NCI-H2227 treated with DMSO at 0.1 percent for 48 hours (cell line): ENCODE measurements around the gene CEP170B.
"Not testable (repeated sequence)": the region's sequence is repeated elsewhere in the genome, so short reads cannot be mapped to it uniquely, and the experiment has no call there.

Experiments
- DNase-seq: peaks from one replicate; lab custom pipeline; 2025; lab: John Stamatoyannopoulos, UW

Gene CEP170B

DNA sequence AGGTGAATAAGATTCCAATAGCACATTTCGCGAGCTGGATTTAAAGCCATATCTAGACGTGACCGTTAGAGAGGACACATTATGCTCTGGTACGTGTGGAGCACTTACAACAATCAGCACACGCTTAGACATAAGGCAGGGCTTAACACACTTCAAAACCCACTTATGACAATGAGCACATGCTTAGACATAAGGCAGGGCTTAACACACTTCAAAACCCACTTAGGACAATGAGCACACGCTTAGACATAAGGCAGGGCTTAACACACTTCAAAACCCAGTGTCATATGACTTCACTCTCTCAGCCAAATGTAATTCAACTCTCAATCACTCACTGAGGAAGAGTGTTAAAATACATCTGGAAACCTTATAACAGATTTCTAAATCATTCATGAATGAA is 48.4 kb downstream of the CEP170B start:
- DNase-seq, result no peak

DNA sequence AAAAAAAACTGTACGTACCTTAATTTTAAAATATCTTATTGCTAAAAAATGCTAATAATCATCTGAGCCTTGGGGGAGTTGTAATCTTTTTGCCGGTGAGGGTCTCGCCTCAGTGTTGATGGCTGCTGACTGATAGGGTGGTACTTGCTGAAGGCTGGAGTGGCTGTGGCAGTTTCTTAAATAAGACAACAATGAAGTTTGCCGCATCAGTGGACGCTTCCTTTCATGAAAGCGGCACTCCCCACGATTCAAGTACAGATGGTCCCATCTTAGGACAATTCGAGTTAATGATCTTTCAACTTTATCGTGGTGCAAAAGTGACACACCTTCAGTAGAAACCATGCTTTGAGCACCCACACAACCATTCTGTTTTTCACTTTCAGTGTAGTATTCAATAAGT is 52.0 kb downstream of the CEP170B start:
- DNase-seq, result no peak

DNA sequence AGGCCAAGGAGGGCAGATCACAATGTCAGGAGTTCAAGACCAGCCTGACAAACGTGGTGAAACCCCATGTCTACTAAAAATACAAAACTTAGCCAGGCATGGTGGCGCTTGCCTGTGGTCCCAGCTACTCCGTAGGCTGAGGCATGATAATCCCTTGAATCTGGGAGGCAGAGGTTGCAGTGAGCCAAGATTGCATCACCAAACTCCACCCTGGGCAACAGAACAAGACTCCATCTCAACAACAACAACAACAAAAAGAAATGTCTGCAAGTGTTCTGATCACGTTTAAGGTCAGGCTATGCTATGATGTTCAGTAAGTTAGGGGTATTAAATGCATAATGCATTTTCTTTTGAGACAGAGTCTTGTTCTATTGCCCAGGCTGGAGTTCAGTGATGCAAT is 52.9 kb downstream of the CEP170B start:
- no peak for DNase-seq

DNA sequence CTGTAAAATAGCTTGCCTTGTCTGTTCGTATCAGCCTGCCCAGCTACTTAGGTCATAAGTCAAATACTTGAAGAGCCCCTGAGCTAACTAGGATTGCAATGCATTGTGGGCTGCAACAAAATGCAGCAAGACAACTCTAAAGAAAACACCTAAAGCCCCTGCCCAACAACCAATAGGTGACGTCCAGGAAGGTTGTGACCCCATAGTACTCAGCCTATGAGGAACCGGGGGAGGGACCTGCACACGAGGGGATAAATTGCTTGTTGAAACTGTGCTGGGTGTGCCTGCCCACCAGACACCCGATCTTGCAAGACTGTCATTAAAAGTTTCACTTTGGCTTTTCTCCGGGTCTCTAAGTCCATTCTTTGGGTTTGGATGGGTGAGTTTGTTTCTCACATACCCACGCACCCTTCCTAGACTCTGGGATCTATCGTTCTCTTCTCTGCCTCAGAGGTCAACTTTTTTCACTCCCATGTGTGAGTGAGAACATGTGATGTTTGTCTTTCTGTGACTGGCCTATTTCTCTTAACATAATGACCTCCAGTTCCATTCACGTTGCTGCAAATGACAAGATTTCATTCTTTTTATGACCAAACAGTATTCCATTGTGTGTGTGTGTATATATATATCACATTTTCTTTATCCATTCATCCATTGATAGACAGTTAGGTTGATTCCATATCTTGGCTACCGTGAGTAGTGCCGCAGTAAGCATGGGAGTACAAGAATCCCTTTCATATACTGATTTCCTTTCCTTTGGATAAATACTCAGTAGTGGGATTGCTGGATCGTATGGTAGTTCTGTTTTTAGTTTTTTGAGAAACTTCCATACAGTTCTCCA is 54.3 kb downstream of the CEP170B start:
- not testable (repeated sequence) for DNase-seq

DNA sequence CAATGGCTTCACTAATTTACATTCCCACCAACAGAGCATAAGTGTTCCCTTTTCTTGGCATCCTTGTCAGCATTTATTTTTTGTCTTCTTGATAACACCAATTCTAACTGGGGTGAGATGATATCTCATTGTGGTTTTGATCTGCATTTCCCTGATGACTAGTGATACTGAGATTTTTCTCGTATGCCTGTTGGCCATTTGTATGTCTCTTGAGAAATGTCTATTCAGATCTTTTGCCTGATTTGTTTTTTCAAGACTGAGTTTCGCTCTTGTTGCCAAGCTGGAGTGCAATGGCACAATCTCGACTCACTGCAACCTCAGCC is 54.9 kb downstream of the CEP170B start:
- DNase-seq, result no peak

DNA sequence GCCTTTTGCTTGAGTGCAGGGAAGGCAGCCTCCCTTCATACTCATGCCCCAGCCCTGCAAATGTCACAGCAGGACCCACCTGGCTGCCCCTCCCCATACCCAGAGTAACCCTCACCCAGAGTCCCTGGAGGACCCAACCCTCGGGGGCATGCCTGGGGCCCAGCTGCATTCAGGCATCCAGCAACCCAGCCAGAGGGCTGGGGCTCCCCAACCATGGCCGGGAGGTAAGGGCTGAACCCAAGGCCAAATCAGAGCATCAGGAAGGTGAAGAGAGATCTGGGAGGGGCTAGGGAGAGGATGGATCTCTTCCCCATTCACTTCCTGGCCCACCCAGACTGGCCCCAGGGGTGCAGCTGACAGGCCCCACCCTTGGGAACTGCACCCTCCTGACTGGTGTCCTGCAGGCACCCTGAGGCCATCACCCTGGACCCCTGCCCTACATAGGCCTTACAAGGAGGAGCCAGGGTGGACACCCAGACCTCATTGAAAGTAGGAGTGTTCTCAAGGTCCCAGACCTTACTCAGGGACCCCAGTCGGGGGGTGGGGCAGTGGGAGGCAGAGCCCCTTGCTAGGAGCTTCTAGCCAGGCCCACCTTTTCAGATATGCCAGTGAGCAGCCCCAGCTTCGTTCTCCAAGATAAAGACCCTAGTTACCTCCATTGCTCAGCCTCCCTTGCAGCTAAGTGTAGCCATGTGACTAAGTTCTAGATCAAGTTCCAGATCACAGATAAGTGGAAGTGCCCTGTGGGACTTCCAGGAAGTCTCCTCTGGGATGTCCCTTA is 58.8 kb downstream of the CEP170B start:
- DNase-seq, result no peak

DNA sequence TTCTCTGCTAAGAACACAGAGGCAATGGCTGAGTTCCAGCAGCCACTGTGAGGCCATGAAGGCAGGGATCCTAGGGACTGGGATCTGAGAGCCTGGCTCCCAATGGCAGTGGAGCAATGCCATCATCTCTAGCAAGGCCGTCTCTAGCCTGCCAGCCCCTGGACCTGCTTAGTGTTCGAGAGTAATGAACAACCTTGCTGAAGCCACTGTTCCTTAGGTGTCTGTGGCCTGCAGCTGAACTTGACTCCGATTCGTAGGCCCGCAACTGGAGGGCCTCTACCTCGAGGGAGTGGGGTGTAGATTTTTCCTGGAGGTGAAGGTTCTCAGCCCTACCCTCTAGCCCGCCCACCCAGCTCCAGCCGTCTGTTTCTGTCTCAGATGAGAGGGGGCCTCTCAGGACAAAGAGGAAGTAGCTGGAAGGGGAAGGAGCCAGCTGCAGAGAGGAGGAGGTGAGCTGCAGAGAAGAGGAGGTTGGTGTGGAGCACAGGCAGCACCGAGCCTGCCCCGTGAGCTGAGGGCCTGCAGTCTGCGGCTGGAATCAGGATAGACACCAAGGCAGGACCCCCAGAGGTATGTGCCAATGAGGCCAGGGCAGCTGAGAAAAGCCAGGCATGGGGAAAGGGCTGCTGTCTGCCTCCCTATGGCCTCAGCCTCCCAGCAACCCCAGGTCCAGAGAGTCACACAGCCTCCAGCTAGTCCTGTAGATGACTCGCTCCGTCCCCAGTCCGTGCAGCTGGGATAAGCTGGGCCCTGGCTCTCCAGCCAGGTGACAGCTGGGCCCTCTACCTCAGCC is 59.5 kb downstream of the CEP170B start, which contains the start of gene PLD4:
TSS of gene PLD4 (plus strand) at position 459 of the 793 bp plus-strand sequence. CDS start 2,262 bp downstream, outside the sequence.
- DNase-seq, result no peak

DNA sequence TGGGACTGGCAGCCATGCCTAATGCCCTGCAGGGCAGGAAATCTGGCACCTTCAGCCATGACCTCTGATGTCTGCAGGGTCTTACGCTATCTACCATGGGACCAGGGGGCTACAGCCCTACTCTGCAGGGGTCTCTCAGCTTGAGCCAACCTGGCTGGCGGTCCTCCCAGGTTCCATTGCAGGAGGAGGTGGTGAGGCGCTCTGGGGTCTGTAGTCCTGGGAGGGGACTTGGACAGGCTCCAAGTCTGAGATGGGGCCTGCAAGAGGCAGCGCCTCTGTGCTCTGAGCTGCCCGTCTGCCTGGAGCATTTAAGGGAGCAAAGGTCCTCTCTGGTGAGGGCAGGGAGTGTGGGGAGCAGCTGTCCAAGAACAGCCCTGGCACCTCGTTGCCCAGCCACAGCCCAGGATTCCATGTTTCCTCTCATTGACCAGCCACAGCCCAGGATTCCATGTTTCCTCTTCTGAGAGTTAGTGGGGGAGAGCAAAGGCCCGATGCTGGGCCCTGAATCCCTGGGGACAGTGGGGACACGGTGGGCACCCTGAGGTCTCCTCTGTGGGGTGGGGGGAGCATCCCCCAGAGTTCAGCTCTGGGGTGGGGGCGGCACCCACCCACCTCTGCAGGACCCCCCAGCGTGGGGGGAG is 60.3 kb downstream of the CEP170B start:
- no peak for DNase-seq

DNA sequence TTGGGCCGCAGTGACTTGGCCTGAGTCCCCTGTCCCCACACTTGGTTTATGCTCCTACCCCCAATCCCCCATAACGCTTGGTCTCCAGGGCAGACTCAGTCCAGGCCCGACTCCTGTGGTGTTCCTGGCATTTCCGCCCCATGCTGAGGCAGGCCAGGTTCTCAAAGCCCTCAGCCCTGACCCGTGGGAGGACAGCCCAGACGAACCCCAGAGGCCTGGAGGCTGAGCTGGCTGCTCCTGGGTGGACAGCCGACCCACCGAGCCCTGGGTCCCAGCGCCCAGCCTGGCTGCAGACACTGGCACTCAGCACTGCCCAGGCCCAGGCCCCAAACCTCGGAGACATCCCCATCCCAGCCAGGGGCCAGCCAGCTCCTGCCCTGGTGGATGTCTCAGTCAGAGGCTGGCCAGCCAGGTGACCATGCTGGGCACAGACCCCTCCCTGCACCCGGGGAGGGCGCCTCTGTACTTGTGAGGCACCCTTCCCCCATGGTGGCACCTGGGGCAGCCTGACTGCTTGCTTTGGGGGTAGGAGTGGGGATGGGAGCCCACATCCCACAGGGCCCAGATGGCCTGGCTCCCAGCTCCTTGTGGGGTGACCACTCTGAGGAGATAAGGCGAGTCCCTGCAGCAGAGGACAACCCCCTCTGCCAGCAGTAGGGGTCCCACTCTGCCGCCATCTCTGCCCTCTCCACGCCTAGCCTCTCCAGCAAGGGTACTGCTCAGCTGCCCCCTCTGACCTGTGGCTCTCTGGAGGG is 61.0 kb downstream of the CEP170B start:
- no peak for DNase-seq

DNA sequence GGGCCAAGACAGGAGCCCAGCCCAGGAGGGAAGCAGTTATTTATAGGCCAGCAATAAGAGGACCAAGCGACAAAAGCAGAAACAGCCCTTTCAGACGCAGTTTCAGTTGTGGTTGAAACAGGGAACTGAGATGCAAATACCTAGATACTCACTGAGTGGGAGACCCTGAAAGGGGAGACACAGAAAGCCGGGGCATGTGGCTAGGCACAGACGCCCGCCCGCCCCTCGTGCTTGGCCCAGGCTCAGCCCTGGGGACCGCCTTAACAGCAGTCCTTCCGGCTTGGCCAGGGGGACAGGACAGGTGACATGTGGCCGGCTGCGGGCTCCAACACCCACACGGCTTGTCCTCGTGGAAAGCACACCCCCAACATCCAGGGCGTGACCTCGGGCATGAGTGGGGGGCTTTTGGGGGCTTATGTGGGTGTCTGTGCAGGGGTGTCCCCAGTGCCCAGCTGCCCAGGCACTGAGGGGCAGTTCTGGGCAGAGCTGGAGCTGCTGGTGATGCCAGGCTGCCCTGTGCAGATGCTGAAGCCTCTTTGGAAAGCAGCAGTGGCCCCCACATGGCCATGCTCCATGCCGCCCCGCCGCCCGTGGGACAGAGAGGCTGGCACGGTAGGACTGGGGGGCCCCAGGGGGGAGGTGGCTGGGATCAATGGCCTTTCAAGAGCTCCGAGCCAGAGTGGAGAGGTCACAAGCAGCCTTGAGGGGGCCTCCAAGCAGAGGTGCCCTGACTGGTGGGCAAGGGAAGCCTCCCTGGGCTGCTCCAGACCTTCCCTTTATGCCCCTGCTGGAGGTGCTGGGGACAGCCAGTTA is 61.8 kb downstream of the CEP170B start:
- no peak for DNase-seq

DNA sequence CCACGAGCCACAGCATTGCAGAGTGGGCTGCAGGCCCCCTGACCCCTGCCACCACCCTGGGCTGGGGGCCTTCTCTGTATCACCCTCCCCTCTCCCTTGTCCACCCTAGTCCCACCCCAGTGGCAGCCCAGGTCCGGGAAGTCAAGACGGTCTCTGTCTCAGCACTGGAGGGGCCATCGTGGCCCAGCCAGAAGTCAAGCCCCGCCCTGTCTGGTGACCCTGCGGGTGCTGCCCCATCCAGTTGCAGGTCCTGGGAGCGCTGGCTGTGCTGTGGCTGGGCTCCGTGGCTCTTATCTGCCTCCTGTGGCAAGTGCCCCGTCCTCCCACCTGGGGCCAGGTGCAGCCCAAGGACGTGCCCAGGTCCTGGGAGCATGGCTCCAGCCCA is 62.4 kb downstream of the CEP170B start:
- no peak for DNase-seq

DNA sequence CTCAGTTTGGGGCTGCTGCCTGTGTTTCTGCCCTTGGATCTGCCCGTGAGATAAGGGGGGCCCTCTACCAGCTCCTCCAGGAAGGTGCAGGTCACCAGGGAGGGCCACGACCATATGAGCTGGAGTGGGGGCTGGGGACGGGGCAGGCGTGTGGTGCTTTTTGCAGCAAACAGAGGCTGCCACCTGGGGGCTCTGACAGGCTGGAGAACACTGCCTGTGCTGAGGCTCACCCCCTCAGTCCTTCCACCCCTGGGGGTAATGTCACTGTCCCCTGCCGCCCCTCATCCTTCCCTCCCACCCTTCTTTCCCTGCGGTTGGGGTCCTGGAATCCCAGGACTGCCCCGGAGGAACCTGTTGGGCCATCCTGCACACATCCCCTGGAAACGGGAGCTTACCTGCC is 62.8 kb downstream of the CEP170B start:
- no peak for DNase-seq

DNA sequence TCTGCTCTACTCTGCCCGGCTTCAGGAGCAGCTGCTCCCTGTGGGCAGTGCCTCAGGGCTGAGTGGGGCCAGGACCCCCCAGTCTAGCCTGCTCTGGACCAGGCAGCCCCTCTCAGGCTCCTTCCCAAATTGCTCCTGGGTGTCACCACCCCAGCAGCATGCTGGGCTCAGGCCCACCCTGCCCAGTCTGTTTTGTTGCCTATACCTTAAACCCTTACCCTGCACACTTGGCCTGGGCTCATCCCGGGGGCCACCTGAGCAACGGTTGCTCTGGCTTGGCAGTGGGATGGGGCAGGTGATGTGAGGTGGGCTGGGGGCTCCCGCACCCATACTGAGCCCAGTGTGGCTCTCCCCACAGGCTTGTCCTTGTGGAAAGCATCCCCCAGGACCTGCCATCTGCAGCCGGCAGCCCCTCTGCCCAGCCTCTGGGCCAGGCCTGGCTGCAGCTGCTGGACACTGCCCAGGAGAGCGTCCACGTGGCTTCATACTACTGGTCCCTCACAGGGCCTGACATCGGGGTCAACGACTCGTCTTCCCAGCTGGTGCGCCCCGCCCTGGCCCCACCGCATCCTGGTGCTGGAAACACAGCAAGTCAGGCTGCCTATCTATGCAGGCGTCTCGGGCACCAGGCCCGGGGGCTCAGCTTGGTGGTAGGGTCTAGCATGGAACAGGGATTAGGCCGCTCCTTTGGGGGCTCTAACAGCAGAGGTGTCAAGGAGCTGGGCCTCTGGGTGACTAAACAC is 63.5 kb downstream of the CEP170B start:
- no peak for DNase-seq

DNA sequence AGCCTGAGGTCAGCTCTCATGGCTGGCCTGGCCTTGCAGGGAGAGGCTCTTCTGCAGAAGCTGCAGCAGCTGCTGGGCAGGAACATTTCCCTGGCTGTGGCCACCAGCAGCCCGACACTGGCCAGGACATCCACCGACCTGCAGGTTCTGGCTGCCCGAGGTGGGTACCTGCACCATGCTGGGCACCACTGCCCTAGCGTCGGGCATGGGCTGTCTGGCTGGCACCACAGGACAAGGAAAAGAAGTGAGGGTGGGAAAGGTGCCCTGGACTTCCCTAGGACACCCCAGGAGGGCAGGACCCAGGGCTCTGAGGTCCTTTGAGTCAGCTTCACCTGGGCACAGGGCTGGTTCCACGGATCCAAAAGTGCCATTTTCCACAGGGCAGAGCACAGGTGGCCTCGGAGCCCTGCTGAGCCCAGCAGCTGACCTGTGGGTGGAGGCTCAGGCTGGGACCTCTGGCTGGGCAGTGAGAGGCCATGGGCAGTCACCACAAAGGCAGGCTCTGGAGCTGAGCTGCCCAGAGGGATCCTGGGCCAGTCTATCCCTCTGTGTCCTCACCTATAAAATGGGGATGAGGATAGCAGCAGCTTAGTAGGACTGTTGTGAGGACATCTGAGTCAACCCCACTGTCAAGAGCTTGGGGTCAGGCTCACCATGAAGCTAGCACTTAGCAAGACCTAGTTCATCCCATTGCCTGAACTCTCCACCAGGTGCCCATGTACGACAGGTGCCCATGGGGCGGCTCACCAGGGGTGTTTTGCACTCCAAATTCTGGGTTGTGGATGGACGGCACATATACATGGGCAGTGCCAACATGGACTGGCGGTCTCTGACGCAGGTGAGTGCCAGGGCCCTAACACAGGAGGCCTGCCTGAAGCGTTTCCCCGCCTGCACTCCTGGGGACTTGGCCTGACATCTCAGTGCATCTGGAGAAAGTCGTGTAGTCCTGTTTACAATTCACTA is 64.5 kb downstream of the CEP170B start:
- DNase-seq, result no peak

DNA sequence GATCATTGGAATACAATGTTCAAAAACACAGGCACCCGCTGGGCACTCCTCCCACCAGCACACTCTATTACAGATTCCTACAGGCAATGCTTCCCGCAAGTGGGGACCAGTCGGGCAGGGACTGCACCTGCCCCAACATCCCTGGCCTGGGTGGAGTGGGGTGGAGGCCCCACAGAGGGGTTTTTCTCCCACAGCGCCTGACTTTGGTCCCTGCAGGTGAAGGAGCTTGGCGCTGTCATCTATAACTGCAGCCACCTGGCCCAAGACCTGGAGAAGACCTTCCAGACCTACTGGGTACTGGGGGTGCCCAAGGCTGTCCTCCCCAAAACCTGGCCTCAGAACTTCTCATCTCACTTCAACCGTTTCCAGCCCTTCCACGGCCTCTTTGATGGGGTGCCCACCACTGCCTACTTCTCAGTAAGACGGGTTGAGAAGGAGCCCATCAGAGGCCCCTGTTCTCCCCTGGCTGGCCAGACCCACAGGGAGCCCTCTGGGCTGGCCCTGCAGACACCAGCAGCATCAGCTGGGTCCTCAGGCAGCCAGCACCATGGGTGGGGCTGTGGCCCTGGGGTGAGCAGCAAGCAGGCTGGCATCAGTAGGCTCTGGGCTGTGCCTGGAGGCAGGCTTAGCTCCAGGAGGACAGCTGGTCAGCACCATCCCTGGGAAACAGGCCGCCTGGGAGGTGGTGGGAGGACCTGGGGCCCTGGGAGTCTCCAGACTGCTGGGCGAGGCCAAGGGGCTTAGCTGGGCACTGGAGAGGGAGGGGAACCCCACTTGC is 65.6 kb downstream of the CEP170B start:
- no peak for DNase-seq

DNA sequence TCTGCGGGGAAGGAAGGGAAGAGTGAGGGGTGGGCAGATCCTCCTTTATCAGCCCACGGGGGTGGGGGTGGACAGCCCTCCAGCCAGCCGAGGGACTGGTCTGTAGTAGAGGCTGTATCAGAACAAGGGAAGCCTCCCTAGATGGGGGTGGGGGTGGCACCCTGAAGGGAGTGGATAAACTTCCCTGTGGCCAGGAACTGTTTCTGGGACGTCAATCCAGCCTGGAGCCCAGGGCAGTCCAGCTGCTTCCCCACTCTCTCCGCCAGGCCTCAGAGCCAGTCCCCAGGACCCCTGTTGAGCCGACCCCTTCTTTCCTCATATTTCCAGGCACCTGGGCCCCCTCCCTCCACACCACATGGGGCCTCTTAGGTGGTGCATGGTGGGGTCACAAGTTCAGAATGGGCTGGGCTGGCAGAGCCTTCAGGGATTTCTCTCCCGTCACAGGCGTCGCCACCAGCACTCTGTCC is 66.3 kb downstream of the CEP170B start:
- DNase-seq, result no peak

DNA sequence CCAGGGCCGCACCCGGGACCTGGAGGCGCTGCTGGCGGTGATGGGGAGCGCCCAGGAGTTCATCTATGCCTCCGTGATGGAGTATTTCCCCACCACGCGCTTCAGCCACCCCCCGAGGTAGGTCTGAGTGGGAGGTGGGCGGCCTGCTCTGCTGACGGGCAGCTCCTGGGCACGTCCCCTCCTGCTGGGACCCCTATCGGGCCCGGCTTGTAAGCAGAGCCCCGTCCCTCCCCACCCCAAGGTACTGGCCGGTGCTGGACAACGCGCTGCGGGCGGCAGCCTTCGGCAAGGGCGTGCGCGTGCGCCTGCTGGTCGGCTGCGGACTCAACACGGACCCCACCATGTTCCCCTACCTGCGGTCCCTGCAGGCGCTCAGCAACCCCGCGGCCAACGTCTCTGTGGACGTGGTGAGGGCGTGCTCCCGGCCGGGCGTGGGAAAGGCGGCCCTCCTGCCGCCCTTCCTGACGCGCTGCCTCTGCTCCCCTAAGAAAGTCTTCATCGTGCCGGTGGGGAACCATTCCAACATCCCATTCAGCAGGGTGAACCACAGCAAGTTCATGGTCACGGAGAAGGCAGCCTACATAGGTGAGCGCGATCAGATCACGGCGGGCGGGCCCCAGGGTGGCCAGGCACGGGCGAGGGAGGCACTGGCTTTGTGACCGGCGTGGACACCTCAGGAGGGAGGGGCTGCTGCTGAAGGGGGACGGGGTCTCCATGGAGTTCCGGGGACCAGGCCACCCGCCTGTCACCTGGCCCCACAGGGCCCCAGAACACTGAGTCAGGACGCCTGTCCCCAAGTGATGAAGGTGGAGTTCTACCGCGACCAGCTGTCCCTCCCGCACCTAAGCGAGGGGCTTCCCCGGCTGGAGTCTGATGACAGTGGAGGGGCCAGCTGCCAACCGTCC is 67.0 kb downstream of the CEP170B start:
- no peak for DNase-seq
